Skeletal muscle satellite cell (primary cell): Measurements from ENCODE around the gene ADGRL4.
"Not testable (repeated sequence)": the region's sequence is repeated elsewhere in the genome, so short reads cannot be mapped to it uniquely, and the experiment has no call there.

ENCODE experiments used
- H3K27me3 ChIP-seq: 2 replicates; pipeline ENCODE4 v1.7.0; 2013; ENCODE audit warnings: low read length; ENCODE audit not compliant: control insufficient read depth, insufficient read depth
- H3K36me3 ChIP-seq: 2 replicates; pipeline ENCODE4 v1.7.0; 2013; ENCODE audit warnings: mild to moderate bottlenecking, control low read depth, low read length; ENCODE audit not compliant: insufficient read depth
- H3K4me1 ChIP-seq: 2 replicates; pipeline ENCODE4 v1.7.0; 2013; ENCODE audit warnings: low read length; ENCODE audit not compliant: control insufficient read depth, insufficient read depth
- H3K4me2 ChIP-seq: 2 replicates; pipeline ENCODE4 v1.7.0; 2013; ENCODE audit warnings: mild to moderate bottlenecking, low read length
- H3K4me3 ChIP-seq: 2 replicates; pipeline ENCODE4 v1.7.0; 2013; ENCODE audit warnings: low read length
- H3K9ac ChIP-seq: 2 replicates; pipeline ENCODE4 v1.7.0; 2013; ENCODE audit warnings: mild to moderate bottlenecking, low read depth, low read length, moderate library complexity
- H3K9me3 ChIP-seq: replicated peaks from 2 replicates; pipeline ENCODE4 v1.7.0; 2013; ENCODE audit warnings: mild to moderate bottlenecking, control low read depth, low read length

The ADGRL4 gene

DNA sequence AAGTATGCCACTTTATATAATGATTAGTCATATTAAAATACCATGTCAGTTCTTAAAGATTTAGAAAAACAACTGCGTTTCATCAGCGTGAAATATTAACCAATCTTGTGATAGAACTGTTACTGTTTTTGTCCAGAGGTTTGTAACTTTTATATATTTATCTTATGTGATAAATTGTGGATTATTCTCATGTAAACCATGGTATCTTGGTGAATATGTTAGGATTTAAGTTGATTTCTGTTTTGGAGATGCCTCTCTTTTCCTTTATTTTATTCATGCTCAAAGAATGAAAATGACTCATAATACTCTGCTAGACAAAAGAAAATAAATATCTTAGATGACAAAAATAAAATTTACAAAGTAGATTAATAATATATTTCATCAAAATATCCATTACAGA lies 88.4 kb downstream of the ADGRL4 start:
- Histone ChIP-seq H3K27me3 (no peaks in the 10 kb centered on the region), H3K4me1 (peaks cover 16% of the 10 kb centered on the region), H3K4me2 (peak overlapping the region; percentile 60), H3K9me3 (no peaks in the 10 kb centered on the region), H3K36me3 (peaks cover 11% of the 10 kb centered on the region), H3K4me3 (peak overlapping the region; percentile 24), H3K9ac (no peak overlapping the region)

DNA sequence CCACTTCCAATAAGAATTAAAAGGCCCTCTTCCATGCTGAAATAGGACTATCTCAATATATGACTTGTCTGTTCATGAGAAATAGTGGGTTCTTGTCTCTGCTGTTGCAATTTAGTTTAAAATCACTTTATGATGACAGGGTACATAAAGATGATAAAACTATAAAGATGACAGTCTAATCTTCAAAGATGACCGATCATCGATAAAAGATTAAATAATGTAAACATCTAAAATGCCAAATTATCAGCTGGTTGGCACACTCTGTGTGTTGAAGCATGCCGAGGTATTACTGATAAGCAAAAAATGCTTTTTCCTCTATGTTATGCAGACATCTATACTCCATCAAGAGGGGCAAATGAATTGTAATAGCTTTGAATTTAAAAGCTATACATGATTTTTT lies 89.5 kb downstream of the ADGRL4 start:
- H3K4me2 ChIP-seq: no peak overlapping the region

DNA sequence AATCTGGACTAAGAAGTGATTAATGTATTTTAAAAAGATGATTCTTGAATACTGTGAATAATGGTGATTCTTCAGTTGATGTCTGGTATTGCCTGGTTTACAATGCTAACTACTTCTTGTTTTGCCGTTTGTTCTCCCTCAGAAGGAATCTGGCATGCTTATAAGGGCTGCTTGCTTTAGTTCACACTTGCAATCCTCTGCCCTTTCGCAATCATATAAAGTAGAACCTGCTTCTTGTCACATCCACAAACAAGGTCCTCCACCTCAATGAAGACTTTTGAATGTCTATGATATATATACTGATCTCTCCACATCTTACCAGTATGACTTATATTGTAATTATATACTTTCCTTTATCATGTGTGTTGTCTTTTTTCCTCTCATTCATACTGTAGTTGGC lies 92.6 kb downstream of the ADGRL4 start:
- Histone ChIP-seq H3K4me3 (no peak overlapping the region), H3K9me3 (no peaks in the 10 kb centered on the region), H3K27me3 (no peaks in the 10 kb centered on the region), H3K4me2 (no peak overlapping the region), H3K36me3 (peaks cover 11% of the 10 kb centered on the region), H3K9ac (no peak overlapping the region), H3K4me1 (peaks cover 14% of the 10 kb centered on the region)

More for the DNA sequence above, 89.5 kb downstream of the ADGRL4 start:
- Histone ChIP-seq H3K4me3 (no peak overlapping the region), H3K27me3 (no peaks in the 10 kb centered on the region), H3K9me3 (no peaks in the 10 kb centered on the region), H3K9ac (no peak overlapping the region), H3K4me1 (peaks cover 16% of the 10 kb centered on the region), H3K36me3 (peaks cover 11% of the 10 kb centered on the region)

DNA sequence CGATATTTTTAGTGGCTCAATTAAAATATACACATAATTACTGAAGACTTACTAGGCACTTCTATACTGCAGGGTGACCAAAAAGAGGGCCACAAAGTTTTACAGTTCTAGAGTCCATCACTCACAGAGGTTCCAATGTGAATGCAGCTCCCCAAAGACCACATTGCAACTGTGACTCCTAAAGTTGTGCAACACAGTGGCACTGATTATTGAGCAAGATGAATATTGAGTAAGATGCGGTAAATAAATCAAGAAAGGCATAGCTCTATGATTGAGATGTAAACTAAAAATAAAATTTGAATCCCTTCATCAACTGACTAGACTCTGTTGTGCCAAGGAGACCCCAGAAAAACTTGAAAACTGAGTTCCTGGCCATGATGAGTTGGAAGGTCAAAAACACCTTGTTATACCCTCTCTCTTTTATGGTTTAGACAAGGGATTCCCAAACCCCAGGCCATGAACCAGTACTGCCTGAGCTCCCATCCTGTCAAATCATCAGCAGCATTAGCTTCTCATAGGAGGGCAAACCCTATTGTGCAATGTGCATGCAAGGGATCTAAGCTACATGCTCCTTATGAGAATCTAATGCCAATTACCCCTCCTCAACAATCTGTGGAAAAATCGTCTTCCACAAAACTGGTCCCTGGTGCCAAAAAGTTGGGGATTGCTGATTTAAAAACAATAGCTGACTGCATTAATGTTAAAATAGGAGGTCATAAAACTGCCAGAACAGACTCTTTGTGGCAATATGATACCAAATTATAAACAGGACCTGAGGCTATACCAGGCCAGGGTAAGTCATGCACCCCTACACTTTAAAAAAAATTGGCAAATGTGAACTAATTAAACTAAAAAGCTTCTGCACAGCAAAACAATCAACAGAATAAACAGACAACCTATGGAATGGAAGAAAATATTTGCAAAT lies 94.3 kb downstream of the ADGRL4 start:
- H3K4me1 ChIP-seq: no peaks in the 10 kb centered on the region
- H3K27me3 ChIP-seq: no peaks in the 10 kb centered on the region
- H3K4me2 ChIP-seq: no peak overlapping the region
- peaks cover 11% of the 10 kb centered on the region for H3K36me3 ChIP-seq
- H3K9ac ChIP-seq: no peak overlapping the region
- H3K9me3 ChIP-seq: no peaks in the 10 kb centered on the region
- H3K4me3 ChIP-seq: no peak overlapping the region

DNA sequence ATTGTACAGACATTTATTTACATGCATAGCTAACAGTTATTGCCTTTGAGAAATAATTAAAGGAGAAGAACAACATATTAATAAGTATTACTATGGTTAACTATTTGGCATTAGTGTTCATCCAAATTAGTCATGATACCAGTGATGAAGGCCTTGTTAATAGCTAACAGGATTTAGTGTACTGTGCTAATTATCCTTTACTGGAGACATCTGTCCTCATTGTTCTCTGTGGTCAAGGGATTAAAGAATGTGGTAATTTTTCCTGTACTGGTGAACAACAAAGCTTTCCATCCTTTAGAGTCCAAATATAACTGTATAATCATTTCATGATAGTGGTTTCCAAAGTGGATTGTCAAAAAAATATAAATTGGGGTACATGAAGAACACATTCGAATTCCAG lies 103.9 kb downstream of the ADGRL4 start:
- no peaks in the 10 kb centered on the region for H3K4me1 ChIP-seq
- no peak overlapping the region for H3K4me3 ChIP-seq
- H3K27me3 ChIP-seq: no peaks in the 10 kb centered on the region
- no peak overlapping the region for H3K9ac ChIP-seq
- no peaks in the 10 kb centered on the region for H3K9me3 ChIP-seq
- no peak overlapping the region for H3K4me2 ChIP-seq
- peaks cover 4% of the 10 kb centered on the region for H3K36me3 ChIP-seq

DNA sequence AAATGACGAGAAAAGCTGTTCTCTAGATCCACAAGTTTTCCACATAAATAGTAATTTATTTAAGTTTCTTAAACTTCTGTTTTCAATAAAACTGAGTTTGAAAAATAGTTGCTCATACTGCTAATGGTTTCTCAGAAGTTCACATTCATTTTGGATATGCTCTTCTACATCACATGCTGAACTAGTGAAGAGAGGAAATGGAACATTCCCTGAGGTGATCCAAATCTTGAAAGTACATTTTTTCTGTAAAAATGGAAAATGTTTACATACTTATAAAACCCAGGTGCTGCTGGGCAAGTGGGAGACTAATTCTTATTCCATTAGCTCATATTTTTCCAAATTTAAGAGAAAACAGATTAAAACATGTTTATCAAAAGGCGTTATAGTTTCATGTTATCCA lies 111.7 kb downstream of the ADGRL4 start:
- no peaks in the 10 kb centered on the region for H3K27me3 ChIP-seq
- peaks cover 4% of the 10 kb centered on the region for H3K4me1 ChIP-seq
- no peak overlapping the region for H3K4me3 ChIP-seq
- H3K36me3 ChIP-seq: no peaks in the 10 kb centered on the region
- no peak overlapping the region for H3K9ac ChIP-seq
- H3K4me2 ChIP-seq: no peak overlapping the region
- no peaks in the 10 kb centered on the region for H3K9me3 ChIP-seq

DNA sequence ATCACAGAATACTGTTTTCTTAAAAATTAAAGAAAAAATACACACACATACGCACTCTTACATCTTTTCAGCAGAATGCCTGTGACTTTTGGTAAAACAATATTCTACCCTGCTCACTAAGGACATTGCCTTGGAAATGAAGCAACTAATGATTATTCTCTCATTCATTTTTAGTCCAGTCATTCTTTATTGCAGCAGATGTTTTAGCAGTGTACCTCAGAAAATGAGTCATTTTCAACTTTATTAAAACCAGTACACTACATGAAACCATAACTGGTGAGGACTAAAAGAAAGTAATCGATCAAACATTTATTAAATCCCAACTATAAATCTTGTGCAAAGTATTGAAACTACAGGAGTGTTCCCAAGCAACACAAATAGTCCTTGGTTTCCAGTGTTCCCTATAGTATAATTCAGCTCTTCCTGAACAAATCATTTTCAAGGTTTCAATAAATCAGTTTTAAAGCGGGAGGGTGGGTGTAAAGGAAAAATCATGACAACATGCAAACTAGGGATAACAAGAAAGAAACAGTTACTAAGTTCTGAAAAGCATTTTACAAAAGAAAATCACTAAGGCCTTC lies 114.2 kb downstream of the ADGRL4 start:
- Histone ChIP-seq H3K9ac (no peak overlapping the region), H3K4me3 (no peak overlapping the region), H3K4me2 (no peak overlapping the region), H3K4me1 (peaks cover 4% of the 10 kb centered on the region), H3K36me3 (no peaks in the 10 kb centered on the region), H3K27me3 (no peaks in the 10 kb centered on the region), H3K9me3 (no peaks in the 10 kb centered on the region)

DNA sequence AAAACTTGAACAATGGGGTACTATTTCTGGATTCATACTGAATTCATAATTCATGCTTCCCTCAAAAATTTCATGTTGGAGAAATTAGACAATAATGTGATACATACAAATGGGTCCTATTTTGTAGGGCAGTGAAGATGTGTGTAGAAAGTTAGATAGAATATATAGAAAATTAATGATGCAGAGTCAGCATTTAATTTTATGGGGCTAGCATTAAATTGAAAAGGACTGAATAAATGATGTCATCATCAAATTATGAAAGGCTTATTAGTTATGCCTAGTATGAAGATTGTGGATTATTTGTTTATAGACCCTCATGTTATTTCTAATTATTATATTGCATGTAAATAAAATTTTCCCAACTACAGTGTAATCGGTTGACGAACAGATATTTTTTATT lies 119.1 kb downstream of the ADGRL4 start:
- Histone ChIP-seq H3K4me1 (peaks cover 16% of the 10 kb centered on the region), H3K9ac (no peak overlapping the region), H3K4me2 (no peak overlapping the region), H3K27me3 (no peaks in the 10 kb centered on the region), H3K4me3 (no peak overlapping the region), H3K36me3 (no peaks in the 10 kb centered on the region), H3K9me3 (no peaks in the 10 kb centered on the region)

DNA sequence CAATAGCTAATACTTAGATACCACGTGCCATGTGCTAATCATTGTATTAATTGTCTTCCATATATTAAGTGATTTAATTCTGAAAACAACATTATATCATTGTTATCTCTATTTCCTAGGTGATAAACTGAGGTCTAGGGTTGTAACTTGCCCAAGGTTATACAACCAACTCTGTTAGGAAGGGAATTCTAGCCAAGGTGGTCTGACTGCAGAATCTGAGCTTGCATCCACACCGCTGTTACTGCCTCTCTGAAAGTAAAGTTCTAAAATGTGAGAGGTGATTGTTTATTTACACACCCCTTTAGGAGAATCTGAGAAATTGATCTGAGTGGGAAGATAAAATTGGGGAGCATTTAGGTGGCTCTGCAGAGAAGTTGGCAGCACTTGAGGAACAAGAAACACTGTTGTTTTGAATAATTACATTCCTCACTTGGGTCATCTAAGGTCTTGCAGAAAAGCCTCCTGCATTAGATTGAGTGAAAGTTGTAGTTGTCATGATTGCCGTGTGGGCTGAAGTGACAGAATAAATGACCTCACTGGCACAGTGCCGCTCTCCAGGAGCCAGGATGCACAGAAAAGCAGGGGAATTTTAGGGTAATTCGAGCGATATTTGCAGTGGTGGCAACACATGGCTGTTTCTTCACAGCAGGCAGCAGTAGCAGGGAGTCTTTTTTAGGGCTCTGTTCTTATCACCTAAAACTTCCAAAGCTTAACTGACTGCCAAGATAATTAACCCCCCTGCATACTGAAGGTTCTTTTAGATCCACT lies 121.7 kb downstream of the ADGRL4 start:
- Histone ChIP-seq H3K27me3 (no peaks in the 10 kb centered on the region), H3K4me2 (peak overlapping the region; percentile 50), H3K9me3 (no peaks in the 10 kb centered on the region), H3K4me1 (peaks cover 12% of the 10 kb centered on the region), H3K9ac (no peak overlapping the region), H3K36me3 (no peaks in the 10 kb centered on the region), H3K4me3 (peak overlapping the region; percentile 16)

DNA sequence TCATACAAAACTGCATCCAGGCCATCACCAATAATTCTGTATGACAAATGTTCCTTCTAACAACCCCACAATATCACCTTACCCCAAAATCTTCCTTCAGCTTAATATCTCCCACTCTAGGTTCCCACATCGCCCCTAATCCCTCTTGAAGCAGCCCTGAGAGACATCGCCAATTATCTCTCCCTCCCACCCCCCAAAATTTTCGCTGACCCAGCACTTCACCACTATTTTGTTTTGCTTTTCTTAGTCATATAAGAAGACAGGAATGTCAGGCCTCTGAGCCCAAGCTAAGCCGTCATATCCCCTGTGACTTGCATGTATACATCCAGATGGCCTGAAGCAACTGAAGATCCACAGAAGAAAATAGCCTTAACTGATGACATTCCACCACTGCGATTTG lies 126.3 kb downstream of the ADGRL4 start:
- H3K4me1 ChIP-seq: peaks cover 8% of the 10 kb centered on the region
- H3K9ac ChIP-seq: no peak overlapping the region
- no peaks in the 10 kb centered on the region for H3K36me3 ChIP-seq
- no peak overlapping the region for H3K4me2 ChIP-seq
- H3K27me3 ChIP-seq: no peaks in the 10 kb centered on the region
- H3K4me3 ChIP-seq: no peak overlapping the region
- H3K9me3 ChIP-seq: no peaks in the 10 kb centered on the region

DNA sequence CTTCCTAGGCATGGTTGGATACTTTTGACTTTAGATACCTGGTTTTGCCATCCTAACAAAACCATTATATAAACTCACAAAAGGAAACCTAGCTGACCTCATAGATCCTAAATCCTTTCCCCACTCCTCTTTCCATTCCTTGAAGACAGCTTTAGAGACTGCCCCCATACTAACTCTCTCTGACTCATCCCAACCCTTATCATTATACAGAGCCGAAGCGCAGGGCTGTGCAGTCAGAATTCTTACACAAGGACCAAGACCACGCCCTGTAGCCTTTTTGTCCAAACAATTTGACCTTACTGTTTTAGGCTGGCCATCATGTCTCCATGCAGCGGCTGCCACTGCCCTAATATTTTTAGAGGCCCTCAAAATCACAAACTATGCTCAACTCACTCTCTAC lies 130.5 kb downstream of the ADGRL4 start:
- H3K4me1 ChIP-seq, H3K27me3 ChIP-seq, H3K4me3 ChIP-seq, H3K4me2 ChIP-seq, H3K9ac ChIP-seq, H3K9me3 ChIP-seq, H3K36me3 ChIP-seq: not testable (repeated sequence)
